WTC11 (cell line): ENCODE data around the gene NRXN3. TPM values are rescaled to one million over a fixed set of nuclear protein-coding genes. Genes with fewer than 3 reads are reported as not detected.

Experiments
- ATAC-seq: fragments of 200-7000 bp; cut with Tn5 transposase; 2 replicates; pipeline ENCODE4 v1.10.0; 2021; ENCODE audit warnings: mild to moderate bottlenecking, moderate library complexity
- CTCF ChIA-PET: fragments of 300-600 bp; sonication (Branson Sonifier 250); formaldehyde crosslinking; loops from one replicate; lab custom pipeline; 2021; ENCODE audit warnings: antibody characterized with exemption; lab: Charles Lee
- POLR2A ChIA-PET: fragments of 350-600 bp; sonication (Branson Sonifier 250); formaldehyde crosslinking; loops from one replicate; lab custom pipeline; 2021; ENCODE audit warnings: antibody characterized with exemption; lab: Charles Lee
- DNase-seq: peaks from one replicate; pipeline ENCODE4 v3.0.0; 2021; ENCODE audit warnings: low spot score
- H3K27ac Mint-ChIP-seq: 2 replicates; pipeline ENCODE4 v1.8.0; 2021; ENCODE audit warnings: mixed read lengths
- H3K27me3 Mint-ChIP-seq: 2 replicates; pipeline ENCODE4 v1.8.0; 2021; ENCODE audit warnings: low read depth, mild to moderate bottlenecking, moderate library complexity, mixed read lengths
- H3K36me3 Mint-ChIP-seq: 2 replicates; pipeline ENCODE4 v1.8.0; 2021; ENCODE audit warnings: mixed read lengths
- H3K4me1 Mint-ChIP-seq: 2 replicates; pipeline ENCODE4 v1.8.0; 2022; ENCODE audit warnings: mixed read lengths
- H3K4me3 Mint-ChIP-seq: 2 replicates; pipeline ENCODE4 v1.8.0; 2021; ENCODE audit warnings: mild to moderate bottlenecking, moderate library complexity, mixed read lengths
- H3K9me3 Mint-ChIP-seq: 2 replicates; pipeline ENCODE4 v1.8.0; 2021; ENCODE audit warnings: mixed read lengths
- EMX1 ChIP-seq: fragments of 250-450 bp; sonication (Bioruptor Pico); IDR thresholded peaks from 2 replicates; pipeline ENCODE4 v1.8.0; 2021; ENCODE audit warnings: mild to moderate bottlenecking
- GABPB1 ChIP-seq: sonication (generic); formaldehyde crosslinking; IDR thresholded peaks from 2 replicates; pipeline ENCODE4 v1.8.1; 2023; ENCODE audit warnings: mild to moderate bottlenecking, missing genetic modification reagents
- NFATC4 ChIP-seq: fragments of 250-450 bp; sonication (Bioruptor Pico); IDR thresholded peaks from 2 replicates; pipeline ENCODE4 v1.9.0; 2021; ENCODE audit warnings: mild to moderate bottlenecking
- NR3C1 ChIP-seq: sonication (generic); formaldehyde crosslinking; conservative IDR thresholded peaks from 2 replicates; pipeline ENCODE4 v1.8.1; 2023; ENCODE audit warnings: low read depth, mild to moderate bottlenecking, missing genetic modification reagents
- RORB ChIP-seq: fragments of 250-450 bp; sonication (Bioruptor Pico); IDR thresholded peaks from 2 replicates; pipeline ENCODE4 v1.9.0; 2021; ENCODE audit warnings: mild to moderate bottlenecking
- TEAD1 ChIP-seq: sonication (generic); formaldehyde crosslinking; IDR thresholded peaks from 2 replicates; pipeline ENCODE4 v1.8.0; 2022; ENCODE audit warnings: mild to moderate bottlenecking, missing genetic modification reagents
- ZBTB21 ChIP-seq: sonication (generic); formaldehyde crosslinking; IDR thresholded peaks from 2 replicates; pipeline ENCODE4 v1.8.1; 2023; ENCODE audit warnings: mild to moderate bottlenecking, missing genetic modification reagents, borderline replicate concordance
- ZNF138 ChIP-seq: sonication (generic); formaldehyde crosslinking; conservative IDR thresholded peaks from 2 replicates; pipeline ENCODE4 v1.8.1; 2022; ENCODE audit warnings: mild to moderate bottlenecking, moderate library complexity, missing genetic modification reagents
- ZNF263 ChIP-seq: sonication (generic); formaldehyde crosslinking; IDR thresholded peaks from 2 replicates; pipeline ENCODE4 v1.8.1; 2022; ENCODE audit warnings: low read depth, mild to moderate bottlenecking, moderate library complexity, missing genetic modification reagents
- ZNF416 ChIP-seq: fragments of 250-450 bp; sonication (Bioruptor Pico); IDR thresholded peaks from 2 replicates; pipeline ENCODE4 v1.9.0; 2021; ENCODE audit warnings: mild to moderate bottlenecking, inconsistent platforms
- ZNF423 ChIP-seq: fragments of 250-450 bp; sonication (Bioruptor Pico); IDR thresholded peaks from 2 replicates; pipeline ENCODE4 v2.1.2; 2022; ENCODE audit warnings: mild to moderate bottlenecking, moderate library complexity
- total RNA-seq: library from RNA; stranded (reverse); gene quantifications from 3 replicates; pipeline ENCODE4 v1.2.3, GENCODE V29; 2021
- TF ChIP-seq, protein P1 (sequence below): sonication (generic); formaldehyde crosslinking; IDR thresholded peaks from 2 replicates; pipeline ENCODE4 v1.8.1; 2022; ENCODE audit warnings: low read depth, missing genetic modification reagents, borderline replicate concordance
- TF ChIP-seq, protein P2 (sequence below): fragments of 250-450 bp; sonication (Bioruptor Pico); IDR thresholded peaks from 2 replicates; pipeline ENCODE4 v1.9.0; 2021; ENCODE audit warnings: mild to moderate bottlenecking
- TF ChIP-seq, protein P3 (sequence below): sonication (generic); formaldehyde crosslinking; IDR thresholded peaks from 2 replicates; pipeline ENCODE4 v1.8.0; 2022; ENCODE audit warnings: mild to moderate bottlenecking, missing genetic modification reagents
- TF ChIP-seq, protein P4 (sequence below): fragments of 250-450 bp; sonication (Bioruptor Pico); IDR thresholded peaks from 2 replicates; pipeline ENCODE4 v1.9.0; 2021; ENCODE audit warnings: mild to moderate bottlenecking, borderline replicate concordance
- TF ChIP-seq, protein P5 (sequence below): sonication (generic); formaldehyde crosslinking; IDR thresholded peaks from 2 replicates; pipeline ENCODE4 v1.8.0; 2023; ENCODE audit warnings: mild to moderate bottlenecking, missing genetic modification reagents
- TF ChIP-seq, protein P6 (sequence below): sonication (generic); formaldehyde crosslinking; IDR thresholded peaks from 2 replicates; pipeline ENCODE4 v1.8.0; 2022; ENCODE audit warnings: mild to moderate bottlenecking, missing genetic modification reagents

Gene NRXN3
- total RNA-seq, 1 experiment from 2014 or later: 3.0 TPM

DNA sequence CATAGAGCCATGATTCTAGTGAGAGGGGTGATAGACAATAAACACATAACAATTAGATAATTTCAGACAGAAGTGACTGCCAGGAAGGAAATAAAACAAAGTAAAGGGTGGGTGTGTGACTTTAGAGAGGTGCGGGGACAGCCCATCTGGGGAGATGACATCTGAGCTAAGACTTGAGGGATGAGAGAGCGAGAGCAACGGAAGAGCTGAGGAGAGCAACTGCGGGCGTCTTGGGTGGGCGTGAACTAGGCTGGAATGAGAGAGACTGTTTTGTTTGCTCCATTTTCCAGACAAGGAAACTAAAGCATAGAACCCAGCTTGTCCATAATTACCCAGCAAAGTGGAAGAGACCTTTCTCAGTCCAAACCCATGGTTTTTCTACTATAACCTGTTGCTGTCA is 25.3 kb downstream of the NRXN3 start:
- H3K27me3 Mint-ChIP-seq: no peaks in the 10 kb centered on the region
- no peak overlapping the region for H3K4me3 Mint-ChIP-seq
- H3K4me1 Mint-ChIP-seq: peaks cover 9% of the 10 kb centered on the region; the same call in 1 of the 2 replicates
- TF ChIP-seq EMX1 (CRISPR knock-in tag) (no peak), NFATC4 (no peak), ZNF138 (CRISPR knock-in tag) (no peak), GABPB1 (no peak)
- TF ChIP-seq, protein P1, sequence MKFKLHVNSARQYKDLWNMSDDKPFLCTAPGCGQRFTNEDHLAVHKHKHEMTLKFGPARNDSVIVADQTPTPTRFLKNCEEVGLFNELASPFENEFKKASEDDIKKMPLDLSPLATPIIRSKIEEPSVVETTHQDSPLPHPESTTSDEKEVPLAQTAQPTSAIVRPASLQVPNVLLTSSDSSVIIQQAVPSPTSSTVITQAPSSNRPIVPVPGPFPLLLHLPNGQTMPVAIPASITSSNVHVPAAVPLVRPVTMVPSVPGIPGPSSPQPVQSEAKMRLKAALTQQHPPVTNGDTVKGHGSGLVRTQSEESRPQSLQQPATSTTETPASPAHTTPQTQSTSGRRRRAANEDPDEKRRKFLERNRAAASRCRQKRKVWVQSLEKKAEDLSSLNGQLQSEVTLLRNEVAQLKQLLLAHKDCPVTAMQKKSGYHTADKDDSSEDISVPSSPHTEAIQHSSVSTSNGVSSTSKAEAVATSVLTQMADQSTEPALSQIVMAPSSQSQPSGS: no peak
- TF ChIP-seq, protein P2, sequence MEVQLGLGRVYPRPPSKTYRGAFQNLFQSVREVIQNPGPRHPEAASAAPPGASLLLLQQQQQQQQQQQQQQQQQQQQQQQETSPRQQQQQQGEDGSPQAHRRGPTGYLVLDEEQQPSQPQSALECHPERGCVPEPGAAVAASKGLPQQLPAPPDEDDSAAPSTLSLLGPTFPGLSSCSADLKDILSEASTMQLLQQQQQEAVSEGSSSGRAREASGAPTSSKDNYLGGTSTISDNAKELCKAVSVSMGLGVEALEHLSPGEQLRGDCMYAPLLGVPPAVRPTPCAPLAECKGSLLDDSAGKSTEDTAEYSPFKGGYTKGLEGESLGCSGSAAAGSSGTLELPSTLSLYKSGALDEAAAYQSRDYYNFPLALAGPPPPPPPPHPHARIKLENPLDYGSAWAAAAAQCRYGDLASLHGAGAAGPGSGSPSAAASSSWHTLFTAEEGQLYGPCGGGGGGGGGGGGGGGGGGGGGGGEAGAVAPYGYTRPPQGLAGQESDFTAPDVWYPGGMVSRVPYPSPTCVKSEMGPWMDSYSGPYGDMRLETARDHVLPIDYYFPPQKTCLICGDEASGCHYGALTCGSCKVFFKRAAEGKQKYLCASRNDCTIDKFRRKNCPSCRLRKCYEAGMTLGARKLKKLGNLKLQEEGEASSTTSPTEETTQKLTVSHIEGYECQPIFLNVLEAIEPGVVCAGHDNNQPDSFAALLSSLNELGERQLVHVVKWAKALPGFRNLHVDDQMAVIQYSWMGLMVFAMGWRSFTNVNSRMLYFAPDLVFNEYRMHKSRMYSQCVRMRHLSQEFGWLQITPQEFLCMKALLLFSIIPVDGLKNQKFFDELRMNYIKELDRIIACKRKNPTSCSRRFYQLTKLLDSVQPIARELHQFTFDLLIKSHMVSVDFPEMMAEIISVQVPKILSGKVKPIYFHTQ: no peak
- TF ChIP-seq, protein P3, sequence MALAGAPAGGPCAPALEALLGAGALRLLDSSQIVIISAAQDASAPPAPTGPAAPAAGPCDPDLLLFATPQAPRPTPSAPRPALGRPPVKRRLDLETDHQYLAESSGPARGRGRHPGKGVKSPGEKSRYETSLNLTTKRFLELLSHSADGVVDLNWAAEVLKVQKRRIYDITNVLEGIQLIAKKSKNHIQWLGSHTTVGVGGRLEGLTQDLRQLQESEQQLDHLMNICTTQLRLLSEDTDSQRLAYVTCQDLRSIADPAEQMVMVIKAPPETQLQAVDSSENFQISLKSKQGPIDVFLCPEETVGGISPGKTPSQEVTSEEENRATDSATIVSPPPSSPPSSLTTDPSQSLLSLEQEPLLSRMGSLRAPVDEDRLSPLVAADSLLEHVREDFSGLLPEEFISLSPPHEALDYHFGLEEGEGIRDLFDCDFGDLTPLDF: no peak
- TF ChIP-seq, protein P4, sequence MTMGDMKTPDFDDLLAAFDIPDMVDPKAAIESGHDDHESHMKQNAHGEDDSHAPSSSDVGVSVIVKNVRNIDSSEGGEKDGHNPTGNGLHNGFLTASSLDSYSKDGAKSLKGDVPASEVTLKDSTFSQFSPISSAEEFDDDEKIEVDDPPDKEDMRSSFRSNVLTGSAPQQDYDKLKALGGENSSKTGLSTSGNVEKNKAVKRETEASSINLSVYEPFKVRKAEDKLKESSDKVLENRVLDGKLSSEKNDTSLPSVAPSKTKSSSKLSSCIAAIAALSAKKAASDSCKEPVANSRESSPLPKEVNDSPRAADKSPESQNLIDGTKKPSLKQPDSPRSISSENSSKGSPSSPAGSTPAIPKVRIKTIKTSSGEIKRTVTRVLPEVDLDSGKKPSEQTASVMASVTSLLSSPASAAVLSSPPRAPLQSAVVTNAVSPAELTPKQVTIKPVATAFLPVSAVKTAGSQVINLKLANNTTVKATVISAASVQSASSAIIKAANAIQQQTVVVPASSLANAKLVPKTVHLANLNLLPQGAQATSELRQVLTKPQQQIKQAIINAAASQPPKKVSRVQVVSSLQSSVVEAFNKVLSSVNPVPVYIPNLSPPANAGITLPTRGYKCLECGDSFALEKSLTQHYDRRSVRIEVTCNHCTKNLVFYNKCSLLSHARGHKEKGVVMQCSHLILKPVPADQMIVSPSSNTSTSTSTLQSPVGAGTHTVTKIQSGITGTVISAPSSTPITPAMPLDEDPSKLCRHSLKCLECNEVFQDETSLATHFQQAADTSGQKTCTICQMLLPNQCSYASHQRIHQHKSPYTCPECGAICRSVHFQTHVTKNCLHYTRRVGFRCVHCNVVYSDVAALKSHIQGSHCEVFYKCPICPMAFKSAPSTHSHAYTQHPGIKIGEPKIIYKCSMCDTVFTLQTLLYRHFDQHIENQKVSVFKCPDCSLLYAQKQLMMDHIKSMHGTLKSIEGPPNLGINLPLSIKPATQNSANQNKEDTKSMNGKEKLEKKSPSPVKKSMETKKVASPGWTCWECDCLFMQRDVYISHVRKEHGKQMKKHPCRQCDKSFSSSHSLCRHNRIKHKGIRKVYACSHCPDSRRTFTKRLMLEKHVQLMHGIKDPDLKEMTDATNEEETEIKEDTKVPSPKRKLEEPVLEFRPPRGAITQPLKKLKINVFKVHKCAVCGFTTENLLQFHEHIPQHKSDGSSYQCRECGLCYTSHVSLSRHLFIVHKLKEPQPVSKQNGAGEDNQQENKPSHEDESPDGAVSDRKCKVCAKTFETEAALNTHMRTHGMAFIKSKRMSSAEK (CRISPR knock-in tag): no peak
- TF ChIP-seq, protein P5, sequence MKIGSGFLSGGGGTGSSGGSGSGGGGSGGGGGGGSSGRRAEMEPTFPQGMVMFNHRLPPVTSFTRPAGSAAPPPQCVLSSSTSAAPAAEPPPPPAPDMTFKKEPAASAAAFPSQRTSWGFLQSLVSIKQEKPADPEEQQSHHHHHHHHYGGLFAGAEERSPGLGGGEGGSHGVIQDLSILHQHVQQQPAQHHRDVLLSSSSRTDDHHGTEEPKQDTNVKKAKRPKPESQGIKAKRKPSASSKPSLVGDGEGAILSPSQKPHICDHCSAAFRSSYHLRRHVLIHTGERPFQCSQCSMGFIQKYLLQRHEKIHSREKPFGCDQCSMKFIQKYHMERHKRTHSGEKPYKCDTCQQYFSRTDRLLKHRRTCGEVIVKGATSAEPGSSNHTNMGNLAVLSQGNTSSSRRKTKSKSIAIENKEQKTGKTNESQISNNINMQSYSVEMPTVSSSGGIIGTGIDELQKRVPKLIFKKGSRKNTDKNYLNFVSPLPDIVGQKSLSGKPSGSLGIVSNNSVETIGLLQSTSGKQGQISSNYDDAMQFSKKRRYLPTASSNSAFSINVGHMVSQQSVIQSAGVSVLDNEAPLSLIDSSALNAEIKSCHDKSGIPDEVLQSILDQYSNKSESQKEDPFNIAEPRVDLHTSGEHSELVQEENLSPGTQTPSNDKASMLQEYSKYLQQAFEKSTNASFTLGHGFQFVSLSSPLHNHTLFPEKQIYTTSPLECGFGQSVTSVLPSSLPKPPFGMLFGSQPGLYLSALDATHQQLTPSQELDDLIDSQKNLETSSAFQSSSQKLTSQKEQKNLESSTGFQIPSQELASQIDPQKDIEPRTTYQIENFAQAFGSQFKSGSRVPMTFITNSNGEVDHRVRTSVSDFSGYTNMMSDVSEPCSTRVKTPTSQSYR (CRISPR knock-in tag): no peak
- DNase-seq: no peak
- ATAC-seq: no peak
- no peaks in the 10 kb centered on the region for H3K36me3 Mint-ChIP-seq
- ChIA-PET POLR2A (interaction anchor here (0.6 kb wide), 1 partner anchor 195 kb away, joined by 3 read pairs; no protein-coding TSS in a partner anchor), CTCF (interaction anchor here (0.6 kb wide), 1 partner anchor 479 kb away, joined by 3 read pairs; no protein-coding TSS in a partner anchor)
- H3K9me3 Mint-ChIP-seq: peaks cover 11% of the 10 kb centered on the region
- H3K27ac Mint-ChIP-seq: no peak overlapping the region

DNA sequence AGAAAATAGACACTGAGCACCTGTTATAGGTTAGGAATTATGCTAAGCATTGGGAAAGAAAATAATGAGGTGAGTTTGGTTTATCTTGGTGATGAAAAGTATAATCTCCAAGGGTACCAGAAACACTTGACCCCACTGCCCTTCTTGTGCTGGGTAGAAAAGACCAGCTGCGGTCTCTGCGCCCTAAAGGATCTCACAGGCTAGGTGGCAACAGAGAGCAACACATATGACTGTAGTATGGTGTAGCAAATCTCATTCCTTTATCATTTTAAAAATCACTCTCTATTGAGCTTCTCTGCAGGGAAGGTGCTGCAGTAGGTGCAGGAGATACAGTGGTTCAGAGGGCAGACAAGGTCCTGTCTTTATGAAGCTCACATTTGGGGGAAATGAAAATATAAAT is 26.1 kb downstream of the NRXN3 start:
- DNase-seq (no peak), ATAC-seq (peak; percentile 24; the same call in 1 of the 2 replicates)
- ChIA-PET POLR2A (no interaction called here), CTCF (interaction anchor here (0.8 to 1.1 kb wide), 3 partner anchors 11 to 400 kb away, joined by 3 to 4 read pairs (median 3); no protein-coding TSS in a partner anchor)
- Mint-ChIP-seq H3K27me3 (no peaks in the 10 kb centered on the region), H3K27ac (no peak overlapping the region), H3K36me3 (no peaks in the 10 kb centered on the region), H3K4me1 (peaks cover 9% of the 10 kb centered on the region; the same call in 1 of the 2 replicates), H3K9me3 (peaks cover 11% of the 10 kb centered on the region), H3K4me3 (no peak overlapping the region)
- TF ChIP-seq RORB (CRISPR knock-in tag): no peak
- TF ChIP-seq, protein P6, sequence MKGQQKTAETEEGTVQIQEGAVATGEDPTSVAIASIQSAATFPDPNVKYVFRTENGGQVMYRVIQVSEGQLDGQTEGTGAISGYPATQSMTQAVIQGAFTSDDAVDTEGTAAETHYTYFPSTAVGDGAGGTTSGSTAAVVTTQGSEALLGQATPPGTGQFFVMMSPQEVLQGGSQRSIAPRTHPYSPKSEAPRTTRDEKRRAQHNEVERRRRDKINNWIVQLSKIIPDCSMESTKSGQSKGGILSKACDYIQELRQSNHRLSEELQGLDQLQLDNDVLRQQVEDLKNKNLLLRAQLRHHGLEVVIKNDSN (CRISPR knock-in tag): no peak
- no peak for TF ChIP-seq ZNF423 (CRISPR knock-in tag)
- no peak for TF ChIP-seq ZBTB21 (CRISPR knock-in tag)
- no peak for TF ChIP-seq NR3C1 (CRISPR knock-in tag)
- no peak for TF ChIP-seq ZNF416 (CRISPR knock-in tag)
- no peak for TF ChIP-seq ZNF263 (CRISPR knock-in tag)
- no peak for TF ChIP-seq TEAD1 (CRISPR knock-in tag)
- TF ChIP-seq, protein P5 (CRISPR knock-in tag): no peak
